EL (cell line): ENCODE data around the gene TAB2.

Source experiments
- DNase-seq: peaks from one replicate; pipeline ENCODE4 v3.0.0-alpha.2; 2016

Gene TAB2

GRCh38 chr6:149379977-149380376, 62.5 kb downstream of the TAB2 start:
- no peak for DNase-seq

GRCh38 chr6:149380523-149380922, 63.0 kb downstream of the TAB2 start:
- DNase-seq = no peak

GRCh38 chr6:149383371-149383770, 65.9 kb downstream of the TAB2 start:
- no peak for DNase-seq

- no peak for DNase-seq
Measured at GRCh38 chr6:149384464-149384863, 67.0 kb downstream of the TAB2 start.

GRCh38 chr6:149385998-149386646, 68.6 kb downstream of the TAB2 start:
- no peak for DNase-seq

- no peak for DNase-seq
Measured at GRCh38 chr6:149387779-149388512, 70.4 kb downstream of the TAB2 start.

- no peak for DNase-seq
Measured at GRCh38 chr6:149389509-149390297, 72.2 kb downstream of the TAB2 start.

GRCh38 chr6:149392093-149392492, 74.6 kb downstream of the TAB2 start:
- DNase-seq = no peak

GRCh38 chr6:149392535-149392934, 75.0 kb downstream of the TAB2 start:
- DNase-seq = no peak

- peak; percentile 25 for DNase-seq
Measured at GRCh38 chr6:149393002-149393679, 75.6 kb downstream of the TAB2 start.

- DNase-seq = no peak
Measured at GRCh38 chr6:149395185-149395584, 77.7 kb downstream of the TAB2 start.

- DNase-seq = no peak
Measured at GRCh38 chr6:149397384-149397783, 79.9 kb downstream of the TAB2 start.

GRCh38 chr6:149400050-149400449, 82.5 kb downstream of the TAB2 start, which contains the start of gene SUMO4:
Gene SUMO4, plus strand, starts transcription at chr6:149400262. Its CDS starts 130 bp downstream, at chr6:149400392.
- DNase-seq = no peak

- no peak for DNase-seq
Measured at GRCh38 chr6:149403534-149403933, 86.0 kb downstream of the TAB2 start.

GRCh38 chr6:149405823-149406765, 88.6 kb downstream of the TAB2 start:
- peak; percentile 23 for DNase-seq

GRCh38 chr6:149409617-149410016, 92.1 kb downstream of the TAB2 start:
- no peak for DNase-seq

GRCh38 chr6:149410557-149410956, 93.0 kb downstream of the TAB2 start:
- DNase-seq = no peak

- DNase-seq = no peak
Measured at GRCh38 chr6:149414009-149414408, 96.5 kb downstream of the TAB2 start.

GRCh38 chr6:149414821-149415220, 97.3 kb downstream of the TAB2 start:
- no peak for DNase-seq

GRCh38 chr6:149419696-149420404, 102.3 kb downstream of the TAB2 start:
- no peak for DNase-seq

- no peak for DNase-seq
Measured at GRCh38 chr6:149421132-149421531, 103.6 kb downstream of the TAB2 start.
